K562 (cell line): ENCODE results near the gene HCST. TPM values are rescaled to one million over a fixed set of nuclear protein-coding genes. Genes with fewer than 3 reads are reported as not detected.

Experiments used
- CREM ChIP-seq: IDR thresholded peaks from 2 replicates; pipeline ENCODE4 v1.6.1; 2014; ENCODE audit warnings: antibody characterized with exemption, low read depth
- DACH1 ChIP-seq: fragments of 450-650 bp; IDR thresholded peaks from 2 replicates; pipeline ENCODE4 v1.6.1; 2018; ENCODE audit not compliant: partially characterized antibody
- ELF4 ChIP-seq: fragments of 450-650 bp; formaldehyde crosslinking; IDR thresholded peaks from 2 replicates; pipeline ENCODE4 v1.4.0; 2022; ENCODE audit warnings: missing genetic modification characterization
- ETV1 ChIP-seq: fragments of 450-650 bp; conservative IDR thresholded peaks from 2 replicates; pipeline ENCODE4 v1.6.1; 2016; ENCODE audit warnings: missing genetic modification characterization, control low read depth, low read depth, missing compliant biosample characterization
- FOXJ2 ChIP-seq: fragments of 200-800 bp; sonication (Bioruptor generic); IDR thresholded peaks from 2 replicates; pipeline ENCODE4 v1.6.1; 2016; ENCODE audit warnings: missing genetic modification characterization, missing compliant biosample characterization
- FOXP1 ChIP-seq: sonication (generic); formaldehyde crosslinking; IDR thresholded peaks from 2 replicates; pipeline ENCODE4 v1.8.0; 2022; ENCODE audit warnings: mild to moderate bottlenecking, missing genetic modification reagents
- IRF2 ChIP-seq: sonication (generic); formaldehyde crosslinking; IDR thresholded peaks from 2 replicates; pipeline ENCODE4 v1.8.1; 2022; ENCODE audit warnings: mild to moderate bottlenecking, missing genetic modification reagents
- MAFG ChIP-seq: fragments of 450-650 bp; conservative IDR thresholded peaks from 2 replicates; pipeline ENCODE4 v1.6.1; 2016; ENCODE audit warnings: missing genetic modification characterization, missing compliant biosample characterization
- MEIS2 ChIP-seq: fragments of 450-650 bp; IDR thresholded peaks from 2 replicates; pipeline ENCODE4 v1.6.1; 2014; ENCODE audit warnings: mild to moderate bottlenecking; ENCODE audit not compliant: partially characterized antibody
- PHF8 ChIP-seq: fragments of 200-600 bp; sonication (generic); IDR thresholded peaks from 2 replicates; pipeline ENCODE4 v1.6.1; 2012; ENCODE audit warnings: mixed run types, mild to moderate bottlenecking, inconsistent platforms, low read length, moderate library complexity, borderline replicate concordance
- POLR2G ChIP-seq: fragments of 200-400 bp; formaldehyde crosslinking; IDR thresholded peaks from 2 replicates; pipeline ENCODE4 v1.6.1; 2017; ENCODE audit warnings: low read depth, mild to moderate bottlenecking, antibody characterized with exemption, low read length, moderate library complexity
- POLR3G ChIP-seq: IDR thresholded peaks from 2 replicates; pipeline ENCODE4 v1.6.1; 2011; ENCODE audit not compliant: insufficient read length, insufficient replicate concordance; ENCODE audit errors: extremely low read depth
- PRDM10 ChIP-seq: fragments of 450-650 bp; IDR thresholded peaks from 2 replicates; pipeline ENCODE4 v1.6.1; 2018; ENCODE audit not compliant: partially characterized antibody
- PTTG1 ChIP-seq: fragments of 450-650 bp; IDR thresholded peaks from 2 replicates; pipeline ENCODE4 v1.6.1; 2016; ENCODE audit warnings: low read depth, mild to moderate bottlenecking, missing genetic modification characterization, missing compliant biosample characterization
- SMARCA4 ChIP-seq: fragments of 450-650 bp; IDR thresholded peaks from 2 replicates; pipeline ENCODE4 v1.6.1; 2016
- SRSF3 ChIP-seq: fragments of 200-400 bp; formaldehyde crosslinking; IDR thresholded peaks from 2 replicates; pipeline ENCODE4 v1.6.1; 2016; ENCODE audit warnings: mild to moderate bottlenecking, low read length, moderate library complexity; ENCODE audit not compliant: insufficient read depth
- TAF15 ChIP-seq: fragments of 200-400 bp; formaldehyde crosslinking; IDR thresholded peaks from 2 replicates; pipeline ENCODE4 v1.6.1; 2017; ENCODE audit warnings: mild to moderate bottlenecking, low read depth, low read length, moderate library complexity
- TARDBP ChIP-seq: fragments of 450-650 bp; IDR thresholded peaks from 2 replicates; pipeline ENCODE4 v1.6.1; 2016
- TCFL5 ChIP-seq: fragments of 250-450 bp; sonication (Bioruptor Pico); conservative IDR thresholded peaks from 2 replicates; pipeline ENCODE4 v1.6.1; 2021; ENCODE audit warnings: mild to moderate bottlenecking, moderate library complexity, matching md5 sums
- ZFPM2 ChIP-seq: fragments of 250-450 bp; sonication (Bioruptor Pico); IDR thresholded peaks from 2 replicates; pipeline ENCODE4 v1.5.1; 2022; ENCODE audit warnings: mild to moderate bottlenecking
- ZNF324 ChIP-seq: fragments of 250-450 bp; sonication (Bioruptor Pico); IDR thresholded peaks from 2 replicates; pipeline ENCODE4 v1.4.0; 2020; ENCODE audit warnings: mild to moderate bottlenecking
- polyA plus RNA-seq, 8 experiments: library from polyadenylated mRNA; depleted of rRNA in 4 of 8; stranded (reverse) in 5 of 8; unstranded in 3 of 8; fragments of >200 nt; fragmentation: Nextera tagmentation in 2 of 8; fragmentation: Illumina TruSeq in 1 of 8; extraction: Ambion mirVana in 2 of 8; extraction: Trizol in 1 of 8; gene quantifications; 2 replicates each; pipeline versions ENCODE4 v1.2.1 to v1.2.3, GENCODE V29; 2011 to 2014; ENCODE audit warnings: inconsistent platforms in 1 of 8, missing spikeins in 1 of 8
- total RNA-seq, 7 experiments: library from RNA; depleted of rRNA in 6 of 7; stranded (reverse); fragments of >200 nt in 6 of 7; fragmentation: Illumina TruSeq in 2 of 7; extraction: Trizol in 2 of 7; gene quantifications; 2 replicates each; pipeline versions ENCODE4 v1.2.1 to v1.2.3, GENCODE V29; 2011 to 2021; ENCODE audit warnings: low replicate concordance in 1 of 7
- TF ChIP-seq, protein P1 (sequence below): fragments of 250-450 bp; sonication (Bioruptor Pico); IDR thresholded peaks from 2 replicates; pipeline ENCODE4 v1.9.0; 2021; ENCODE audit warnings: mild to moderate bottlenecking, inconsistent platforms
- TF ChIP-seq, protein P2 (sequence below): fragments of 250-450 bp; sonication (Bioruptor Pico); IDR thresholded peaks from 2 replicates; pipeline ENCODE4 v1.8.0; 2021; ENCODE audit warnings: moderate library complexity, mild to moderate bottlenecking, inconsistent platforms
- TF ChIP-seq, protein P3 (sequence below): sonication (generic); formaldehyde crosslinking; IDR thresholded peaks from 2 replicates; pipeline ENCODE4 v1.8.1; 2023; ENCODE audit warnings: mild to moderate bottlenecking, missing genetic modification reagents, moderate library complexity

Gene HCST
- total and polyA plus RNA-seq, 9 of the 15 experiments (the other 6 are each of a cell fraction or from before 2014, with no cell fraction given), result 0.29 to 1.9 (median 0.95) TPM; not detected in 2

DNA sequence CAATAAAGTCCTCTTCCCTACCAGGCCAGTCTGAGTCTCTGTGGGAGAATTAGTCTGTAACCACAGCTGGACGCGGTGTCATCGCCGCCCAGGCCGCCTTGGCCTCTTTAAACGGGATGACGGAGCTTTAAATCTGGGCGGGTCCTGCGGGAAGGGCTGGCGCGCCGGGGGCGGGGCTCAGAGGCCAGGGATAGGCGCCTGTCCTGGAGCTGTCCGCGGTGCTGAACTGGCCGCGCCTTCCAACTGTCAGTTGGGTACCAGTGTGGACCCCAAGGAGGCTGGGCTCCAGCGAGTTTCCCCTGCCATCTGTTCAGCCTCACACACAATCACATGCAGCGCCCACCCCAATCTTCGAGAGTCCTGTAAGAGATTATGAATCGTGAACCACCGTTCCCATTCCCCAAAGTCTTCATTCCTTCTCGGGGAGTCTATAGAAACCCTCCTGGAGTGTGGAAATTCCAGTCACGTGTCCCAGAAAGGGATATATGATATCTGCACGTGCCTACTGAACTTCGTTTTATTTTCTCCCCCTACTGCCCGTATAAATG lies 22.5 kb upstream of the HCST start (continued):
- TF ChIP-seq, protein P1, sequence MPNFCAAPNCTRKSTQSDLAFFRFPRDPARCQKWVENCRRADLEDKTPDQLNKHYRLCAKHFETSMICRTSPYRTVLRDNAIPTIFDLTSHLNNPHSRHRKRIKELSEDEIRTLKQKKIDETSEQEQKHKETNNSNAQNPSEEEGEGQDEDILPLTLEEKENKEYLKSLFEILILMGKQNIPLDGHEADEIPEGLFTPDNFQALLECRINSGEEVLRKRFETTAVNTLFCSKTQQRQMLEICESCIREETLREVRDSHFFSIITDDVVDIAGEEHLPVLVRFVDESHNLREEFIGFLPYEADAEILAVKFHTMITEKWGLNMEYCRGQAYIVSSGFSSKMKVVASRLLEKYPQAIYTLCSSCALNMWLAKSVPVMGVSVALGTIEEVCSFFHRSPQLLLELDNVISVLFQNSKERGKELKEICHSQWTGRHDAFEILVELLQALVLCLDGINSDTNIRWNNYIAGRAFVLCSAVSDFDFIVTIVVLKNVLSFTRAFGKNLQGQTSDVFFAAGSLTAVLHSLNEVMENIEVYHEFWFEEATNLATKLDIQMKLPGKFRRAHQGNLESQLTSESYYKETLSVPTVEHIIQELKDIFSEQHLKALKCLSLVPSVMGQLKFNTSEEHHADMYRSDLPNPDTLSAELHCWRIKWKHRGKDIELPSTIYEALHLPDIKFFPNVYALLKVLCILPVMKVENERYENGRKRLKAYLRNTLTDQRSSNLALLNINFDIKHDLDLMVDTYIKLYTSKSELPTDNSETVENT (CRISPR knock-in tag), result no peak
- TF ChIP-seq FOXJ2 (tag) (no peak), POLR2G (no peak), PHF8 (no peak), DACH1 (peak; percentile 80), TARDBP (no peak), FOXP1 (CRISPR knock-in tag) (peak; percentile 94), POLR3G (no peak), MAFG (tag) (peak; percentile 62), TAF15 (no peak), TCFL5 (CRISPR knock-in tag) (no peak), ELF4 (CRISPR knock-in tag) (no peak), SMARCA4 (no peak), ETV1 (tag) (no peak), IRF2 (CRISPR knock-in tag) (no peak), PRDM10 (no peak), CREM (peak; percentile 76), ZFPM2 (CRISPR knock-in tag) (no peak), MEIS2 (peak; percentile 31), SRSF3 (no peak), PTTG1 (tag) (no peak), ZNF324 (no peak)
- TF ChIP-seq, protein P2, sequence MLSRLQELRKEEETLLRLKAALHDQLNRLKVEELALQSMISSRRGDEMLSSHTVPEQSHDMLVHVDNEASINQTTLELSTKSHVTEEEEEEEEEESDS, result no peak
- TF ChIP-seq, protein P3, sequence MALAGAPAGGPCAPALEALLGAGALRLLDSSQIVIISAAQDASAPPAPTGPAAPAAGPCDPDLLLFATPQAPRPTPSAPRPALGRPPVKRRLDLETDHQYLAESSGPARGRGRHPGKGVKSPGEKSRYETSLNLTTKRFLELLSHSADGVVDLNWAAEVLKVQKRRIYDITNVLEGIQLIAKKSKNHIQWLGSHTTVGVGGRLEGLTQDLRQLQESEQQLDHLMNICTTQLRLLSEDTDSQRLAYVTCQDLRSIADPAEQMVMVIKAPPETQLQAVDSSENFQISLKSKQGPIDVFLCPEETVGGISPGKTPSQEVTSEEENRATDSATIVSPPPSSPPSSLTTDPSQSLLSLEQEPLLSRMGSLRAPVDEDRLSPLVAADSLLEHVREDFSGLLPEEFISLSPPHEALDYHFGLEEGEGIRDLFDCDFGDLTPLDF, result peak; percentile 94
